K562 (cell line): ENCODE results near the gene MDK. TPM values are rescaled to one million over a fixed set of nuclear protein-coding genes. Genes with fewer than 3 reads are reported as not detected.
A peak's percentile ranks its signal among the peaks of the same experiment; 100 is the strongest.

Experiments used
- ATF7 ChIP-seq: fragments of 450-650 bp; IDR thresholded peaks from 2 replicates; pipeline ENCODE4 v1.7.1; 2014; ENCODE audit warnings: mild to moderate bottlenecking, moderate library complexity
- HDAC8 ChIP-seq: fragments of 450-650 bp; IDR thresholded peaks from 2 replicates; pipeline ENCODE4 v1.6.1; 2016; ENCODE audit warnings: mild to moderate bottlenecking, missing genetic modification characterization, moderate library complexity, missing compliant biosample characterization
- POLR3G ChIP-seq: IDR thresholded peaks from 2 replicates; pipeline ENCODE4 v1.6.1; 2011; ENCODE audit not compliant: insufficient read length, insufficient replicate concordance; ENCODE audit errors: extremely low read depth
- RNF2 ChIP-seq: sonication (generic); IDR thresholded peaks from 2 replicates; pipeline ENCODE4 v1.6.1; 2016
- TCFL5 ChIP-seq: fragments of 250-450 bp; sonication (Bioruptor Pico); conservative IDR thresholded peaks from 2 replicates; pipeline ENCODE4 v1.6.1; 2021; ENCODE audit warnings: mild to moderate bottlenecking, moderate library complexity, matching md5 sums
- TRIM28 ChIP-seq: fragments of 450-650 bp; IDR thresholded peaks from 2 replicates; pipeline ENCODE4 v1.6.1; 2017
- ZBTB7A ChIP-seq: IDR thresholded peaks from 2 replicates; pipeline ENCODE4 v1.6.1; 2011; ENCODE audit warnings: low read depth, mild to moderate bottlenecking, low read length, moderate library complexity, borderline replicate concordance; ENCODE audit not compliant: control insufficient read depth
- ZFX ChIP-seq: sonication (generic); formaldehyde crosslinking; IDR thresholded peaks from 2 replicates; pipeline ENCODE4 v1.8.0; 2022; ENCODE audit warnings: mild to moderate bottlenecking, missing genetic modification reagents, moderate library complexity
- ZNF586 ChIP-seq: fragments of 450-650 bp; formaldehyde crosslinking; conservative IDR thresholded peaks from 2 replicates; pipeline ENCODE4 v1.4.0; 2020; ENCODE audit warnings: mild to moderate bottlenecking, moderate library complexity
- ZNF695 ChIP-seq: fragments of 450-650 bp; formaldehyde crosslinking; IDR thresholded peaks from 2 replicates; pipeline ENCODE4 v1.4.0; 2020; ENCODE audit warnings: mild to moderate bottlenecking, moderate library complexity
- polyA plus RNA-seq, 8 experiments: library from polyadenylated mRNA; depleted of rRNA in 4 of 8; stranded (reverse) in 5 of 8; unstranded in 3 of 8; fragments of >200 nt; fragmentation: Nextera tagmentation in 2 of 8; fragmentation: Illumina TruSeq in 1 of 8; extraction: Ambion mirVana in 2 of 8; extraction: Trizol in 1 of 8; gene quantifications; 2 replicates each; pipeline versions ENCODE4 v1.2.1 to v1.2.3, GENCODE V29; 2011 to 2014; ENCODE audit warnings: inconsistent platforms in 1 of 8, missing spikeins in 1 of 8
- total RNA-seq, 7 experiments: library from RNA; depleted of rRNA in 6 of 7; stranded (reverse); fragments of >200 nt in 6 of 7; fragmentation: Illumina TruSeq in 2 of 7; extraction: Trizol in 2 of 7; gene quantifications; 2 replicates each; pipeline versions ENCODE4 v1.2.1 to v1.2.3, GENCODE V29; 2011 to 2021; ENCODE audit warnings: low replicate concordance in 1 of 7
- TF ChIP-seq, protein P1 (sequence below): IDR thresholded peaks from 2 replicates; pipeline ENCODE4 v1.6.1; 2016; ENCODE audit warnings: missing genetic modification characterization, missing compliant biosample characterization
- TF ChIP-seq, protein P2 (sequence below): fragments of 450-650 bp; IDR thresholded peaks from 2 replicates; pipeline ENCODE4 v1.6.1; 2016; ENCODE audit warnings: borderline replicate concordance
- TF ChIP-seq, protein P3 (sequence below), 2 experiments: fragments of 200-800 bp in 1 of 2; sonication (Bioruptor generic) in 1 of 2; sonication (generic) in 1 of 2; formaldehyde crosslinking in 1 of 2; IDR thresholded peaks in 1 of 2; conservative IDR thresholded peaks in 1 of 2; 2 replicates each; pipeline versions ENCODE4 v1.5.0 to v1.6.1; 2016 to 2020; ENCODE audit warnings: missing compliant biosample characterization in 1 of 2, missing genetic modification characterization in 1 of 2, missing genetic modification reagents in 1 of 2
- TF ChIP-seq, protein P4 (sequence below): sonication (generic); formaldehyde crosslinking; IDR thresholded peaks from 2 replicates; pipeline ENCODE4 v1.8.0; 2022; ENCODE audit warnings: mild to moderate bottlenecking, missing genetic modification reagents
- TF ChIP-seq, protein P5 (sequence below): fragments of 450-650 bp; IDR thresholded peaks from 2 replicates; pipeline ENCODE4 v1.6.1; 2017; ENCODE audit warnings: mild to moderate bottlenecking, moderate library complexity
- TF ChIP-seq, protein P6 (sequence below): fragments of 450-650 bp; formaldehyde crosslinking; IDR thresholded peaks from 2 replicates; pipeline ENCODE4 v1.4.0; 2020; ENCODE audit warnings: mild to moderate bottlenecking, mixed read lengths

Gene MDK
- total and polyA plus RNA-seq, 9 of the 15 experiments (the other 6 are each of a cell fraction or from before 2014, with no cell fraction given): 20.7 to 700 (median 350) TPM

DNA sequence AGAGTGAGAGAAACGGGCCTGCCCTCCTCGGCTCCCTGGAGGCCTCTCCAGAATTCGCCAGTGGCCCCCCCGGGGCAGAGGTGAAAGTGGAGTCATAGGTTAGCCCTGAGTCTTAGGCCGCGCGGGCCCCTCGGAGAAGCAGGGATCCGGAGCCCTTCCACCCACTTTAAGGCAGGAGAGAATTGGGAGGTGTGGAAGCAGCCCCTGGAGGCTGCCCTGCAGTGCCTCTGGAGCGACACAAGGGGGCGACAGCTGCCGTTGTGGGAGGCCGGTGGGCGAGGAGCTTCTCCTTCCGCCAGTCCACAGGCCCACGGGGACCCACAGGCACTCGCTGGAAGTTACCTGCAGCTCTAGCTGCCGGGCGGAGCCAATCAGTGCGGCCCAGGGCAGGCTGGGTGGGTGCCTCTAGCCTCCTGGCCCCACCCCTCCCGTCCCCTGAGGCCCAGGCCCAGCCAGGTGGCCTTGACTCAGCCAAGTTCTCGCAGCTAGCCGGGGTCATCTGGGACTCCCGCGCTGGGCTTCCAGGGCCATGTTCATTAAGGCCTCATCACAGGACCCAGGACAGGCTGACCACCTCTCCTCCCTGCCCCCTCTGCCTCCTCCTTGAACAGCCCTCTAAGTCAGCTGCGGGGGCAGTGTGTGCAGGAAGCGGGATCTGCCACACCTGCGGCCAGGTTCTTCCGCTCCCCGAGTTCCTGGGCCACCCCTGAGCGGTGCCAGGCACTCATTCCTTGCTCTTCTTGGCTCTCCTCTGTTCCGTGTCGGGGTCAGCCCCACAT lies 29.2 kb upstream of the MDK start (continued):
- TF ChIP-seq, protein P1, sequence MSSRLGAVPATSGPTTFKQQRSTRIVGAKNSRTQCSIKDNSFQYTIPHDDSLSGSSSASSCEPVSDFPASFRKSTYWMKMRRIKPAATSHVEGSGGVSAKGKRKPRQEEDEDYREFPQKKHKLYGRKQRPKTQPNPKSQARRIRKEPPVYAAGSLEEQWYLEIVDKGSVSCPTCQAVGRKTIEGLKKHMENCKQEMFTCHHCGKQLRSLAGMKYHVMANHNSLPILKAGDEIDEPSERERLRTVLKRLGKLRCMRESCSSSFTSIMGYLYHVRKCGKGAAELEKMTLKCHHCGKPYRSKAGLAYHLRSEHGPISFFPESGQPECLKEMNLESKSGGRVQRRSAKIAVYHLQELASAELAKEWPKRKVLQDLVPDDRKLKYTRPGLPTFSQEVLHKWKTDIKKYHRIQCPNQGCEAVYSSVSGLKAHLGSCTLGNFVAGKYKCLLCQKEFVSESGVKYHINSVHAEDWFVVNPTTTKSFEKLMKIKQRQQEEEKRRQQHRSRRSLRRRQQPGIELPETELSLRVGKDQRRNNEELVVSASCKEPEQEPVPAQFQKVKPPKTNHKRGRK (tag): no peak
- TF ChIP-seq ZFX (CRISPR knock-in tag) (peak; percentile 89), ZNF586 (CRISPR knock-in tag) (no peak), TCFL5 (CRISPR knock-in tag) (no peak), ZBTB7A (peak; percentile 77), ATF7 (0 out of 2 replicates have a peak, but pooled peaks have one; percentile 26), HDAC8 (tag) (no peak), POLR3G (no peak), TRIM28 (no peak), RNF2 (no peak), ZNF695 (CRISPR knock-in tag) (no peak)
- TF ChIP-seq, protein P2, sequence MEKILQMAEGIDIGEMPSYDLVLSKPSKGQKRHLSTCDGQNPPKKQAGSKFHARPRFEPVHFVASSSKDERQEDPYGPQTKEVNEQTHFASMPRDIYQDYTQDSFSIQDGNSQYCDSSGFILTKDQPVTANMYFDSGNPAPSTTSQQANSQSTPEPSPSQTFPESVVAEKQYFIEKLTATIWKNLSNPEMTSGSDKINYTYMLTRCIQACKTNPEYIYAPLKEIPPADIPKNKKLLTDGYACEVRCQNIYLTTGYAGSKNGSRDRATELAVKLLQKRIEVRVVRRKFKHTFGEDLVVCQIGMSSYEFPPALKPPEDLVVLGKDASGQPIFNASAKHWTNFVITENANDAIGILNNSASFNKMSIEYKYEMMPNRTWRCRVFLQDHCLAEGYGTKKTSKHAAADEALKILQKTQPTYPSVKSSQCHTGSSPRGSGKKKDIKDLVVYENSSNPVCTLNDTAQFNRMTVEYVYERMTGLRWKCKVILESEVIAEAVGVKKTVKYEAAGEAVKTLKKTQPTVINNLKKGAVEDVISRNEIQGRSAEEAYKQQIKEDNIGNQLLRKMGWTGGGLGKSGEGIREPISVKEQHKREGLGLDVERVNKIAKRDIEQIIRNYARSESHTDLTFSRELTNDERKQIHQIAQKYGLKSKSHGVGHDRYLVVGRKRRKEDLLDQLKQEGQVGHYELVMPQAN: peak; percentile 43; the same call in 1 of the 2 replicates
- TF ChIP-seq, protein P3, sequence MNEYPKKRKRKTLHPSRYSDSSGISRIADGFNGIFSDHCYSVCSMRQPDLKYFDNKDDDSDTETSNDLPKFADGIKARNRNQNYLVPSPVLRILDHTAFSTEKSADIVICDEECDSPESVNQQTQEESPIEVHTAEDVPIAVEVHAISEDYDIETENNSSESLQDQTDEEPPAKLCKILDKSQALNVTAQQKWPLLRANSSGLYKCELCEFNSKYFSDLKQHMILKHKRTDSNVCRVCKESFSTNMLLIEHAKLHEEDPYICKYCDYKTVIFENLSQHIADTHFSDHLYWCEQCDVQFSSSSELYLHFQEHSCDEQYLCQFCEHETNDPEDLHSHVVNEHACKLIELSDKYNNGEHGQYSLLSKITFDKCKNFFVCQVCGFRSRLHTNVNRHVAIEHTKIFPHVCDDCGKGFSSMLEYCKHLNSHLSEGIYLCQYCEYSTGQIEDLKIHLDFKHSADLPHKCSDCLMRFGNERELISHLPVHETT (CRISPR knock-in tag; conservative IDR thresholded peaks at IDR 0.05 in 1 of 2, IDR thresholded peaks at IDR 0.05 in 1 of 2): no peak
- TF ChIP-seq, protein P4, sequence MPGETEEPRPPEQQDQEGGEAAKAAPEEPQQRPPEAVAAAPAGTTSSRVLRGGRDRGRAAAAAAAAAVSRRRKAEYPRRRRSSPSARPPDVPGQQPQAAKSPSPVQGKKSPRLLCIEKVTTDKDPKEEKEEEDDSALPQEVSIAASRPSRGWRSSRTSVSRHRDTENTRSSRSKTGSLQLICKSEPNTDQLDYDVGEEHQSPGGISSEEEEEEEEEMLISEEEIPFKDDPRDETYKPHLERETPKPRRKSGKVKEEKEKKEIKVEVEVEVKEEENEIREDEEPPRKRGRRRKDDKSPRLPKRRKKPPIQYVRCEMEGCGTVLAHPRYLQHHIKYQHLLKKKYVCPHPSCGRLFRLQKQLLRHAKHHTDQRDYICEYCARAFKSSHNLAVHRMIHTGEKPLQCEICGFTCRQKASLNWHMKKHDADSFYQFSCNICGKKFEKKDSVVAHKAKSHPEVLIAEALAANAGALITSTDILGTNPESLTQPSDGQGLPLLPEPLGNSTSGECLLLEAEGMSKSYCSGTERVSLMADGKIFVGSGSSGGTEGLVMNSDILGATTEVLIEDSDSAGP (CRISPR knock-in tag): no peak
- TF ChIP-seq, protein P5, sequence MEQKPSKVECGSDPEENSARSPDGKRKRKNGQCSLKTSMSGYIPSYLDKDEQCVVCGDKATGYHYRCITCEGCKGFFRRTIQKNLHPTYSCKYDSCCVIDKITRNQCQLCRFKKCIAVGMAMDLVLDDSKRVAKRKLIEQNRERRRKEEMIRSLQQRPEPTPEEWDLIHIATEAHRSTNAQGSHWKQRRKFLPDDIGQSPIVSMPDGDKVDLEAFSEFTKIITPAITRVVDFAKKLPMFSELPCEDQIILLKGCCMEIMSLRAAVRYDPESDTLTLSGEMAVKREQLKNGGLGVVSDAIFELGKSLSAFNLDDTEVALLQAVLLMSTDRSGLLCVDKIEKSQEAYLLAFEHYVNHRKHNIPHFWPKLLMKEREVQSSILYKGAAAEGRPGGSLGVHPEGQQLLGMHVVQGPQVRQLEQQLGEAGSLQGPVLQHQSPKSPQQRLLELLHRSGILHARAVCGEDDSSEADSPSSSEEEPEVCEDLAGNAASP: no peak
- TF ChIP-seq, protein P6, sequence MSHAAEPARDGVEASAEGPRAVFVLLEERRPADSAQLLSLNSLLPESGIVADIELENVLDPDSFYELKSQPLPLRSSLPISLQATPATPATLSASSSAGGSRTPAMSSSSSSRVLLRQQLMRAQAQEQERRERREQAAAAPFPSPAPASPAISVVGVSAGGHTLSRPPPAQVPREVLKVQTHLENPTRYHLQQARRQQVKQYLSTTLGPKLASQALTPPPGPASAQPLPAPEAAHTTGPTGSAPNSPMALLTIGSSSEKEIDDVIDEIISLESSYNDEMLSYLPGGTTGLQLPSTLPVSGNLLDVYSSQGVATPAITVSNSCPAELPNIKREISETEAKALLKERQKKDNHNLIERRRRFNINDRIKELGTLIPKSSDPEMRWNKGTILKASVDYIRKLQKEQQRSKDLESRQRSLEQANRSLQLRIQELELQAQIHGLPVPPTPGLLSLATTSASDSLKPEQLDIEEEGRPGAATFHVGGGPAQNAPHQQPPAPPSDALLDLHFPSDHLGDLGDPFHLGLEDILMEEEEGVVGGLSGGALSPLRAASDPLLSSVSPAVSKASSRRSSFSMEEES (CRISPR knock-in tag): no peak
